ENCODE measurements around the gene CAND1. TPM values are rescaled to one million over a fixed set of nuclear protein-coding genes. Genes with fewer than 3 reads are reported as not detected.

The CAND1 gene
- total and polyA plus RNA-seq, 2 donors (not counting 1 experiment from before 2014, with no cell fraction given): 14.8 to 108 TPM

- H3K9me3 ChIP-seq (ENCODE audit: control extremely low read depth in 1 of 3, control insufficient read depth in 2 of 3, insufficient read depth in 1 of 3, low read length in 2 of 3): peaks cover 0 to 4% (median 3%) of the 10 kb centered on the region in 3 donors
- no peak overlapping the region for H3K4me2 ChIP-seq (replicated peaks; ENCODE audit: low read depth, low read length, poor library complexity, severe bottlenecking)
- POLR2A ChIA-PET: no interaction called here
- no peak for TF ChIP-seq EZH2 (IDR thresholded peaks at IDR 0.05; ENCODE audit: borderline replicate concordance, insufficient read depth, low read depth, low read length, poor library complexity, severe bottlenecking)
- H3K79me2 ChIP-seq (ENCODE audit: control insufficient read depth, insufficient read depth, low read length): no peaks in the 10 kb centered on the region
- H4K20me1 ChIP-seq (ENCODE audit: control insufficient read depth, insufficient read depth, low read length, poor library complexity, severe bottlenecking): no peaks in the 10 kb centered on the region
- ATAC-seq (ENCODE audit: low read depth) (no peak), DNase-seq (no peak)
- no peaks in the 10 kb centered on the region for H3K27me3 Mint-ChIP-seq
- no peak overlapping the region for H3K27ac ChIP-seq (ENCODE audit: low read length in 2 of 2)
- no peak overlapping the region for H3K4me3 ChIP-seq (ENCODE audit: control extremely low read depth in 1 of 5, extremely low read depth in 1 of 5, insufficient read depth in 1 of 5, low read depth in 2 of 5, low read length in 4 of 5)
- H3K9ac ChIP-seq (ENCODE audit: low read length): no peak overlapping the region
- H3K36me3 ChIP-seq (replicated peaks in 1 of 2; ENCODE audit: control extremely low read depth in 1 of 2, control insufficient read depth in 1 of 2, extremely low read depth in 1 of 2, insufficient read depth in 2 of 2, low read length in 1 of 2): no peaks in the 10 kb centered on the region
- H3K4me3 Mint-ChIP-seq: no peak overlapping the region
- peaks cover 2% of the 10 kb centered on the region for H3K9me3 Mint-ChIP-seq (ENCODE audit: insufficient read depth)
- CTCF ChIA-PET: interaction anchor here (1.4 to 1.5 kb wide), 2 partner anchors 8 to 579 kb away, joined by 4 read pairs; no protein-coding TSS in a partner anchor
- no peak overlapping the region for H3K27ac Mint-ChIP-seq
- no peaks in the 10 kb centered on the region for H3K4me1 ChIP-seq (ENCODE audit: control insufficient read depth in 2 of 2, insufficient read depth in 2 of 2, low read length in 2 of 2)
- H3K4me1 Mint-ChIP-seq: no peaks in the 10 kb centered on the region
- intact Hi-C loops (cut with micrococcal nuclease): no loop called here
- H2AFZ ChIP-seq (ENCODE audit: insufficient read depth, low read depth, low read length, poor library complexity, severe bottlenecking): no peak overlapping the region
- no peaks in the 10 kb centered on the region for H3K27me3 ChIP-seq (replicated peaks in 1 of 4; ENCODE audit: control extremely low read depth in 1 of 4, control insufficient read depth in 3 of 4, insufficient read depth in 4 of 4, low read length in 3 of 4)
These were observed 95.1 kb downstream of the CAND1 start for GRCh38 chr12:67364228-67364627.

- Histone ChIP-seq H3K79me2 (ENCODE audit: control insufficient read depth, insufficient read depth, low read length) (no peaks in the 10 kb centered on the region), H3K4me3 (ENCODE audit: control extremely low read depth in 1 of 5, extremely low read depth in 1 of 5, insufficient read depth in 1 of 5, low read depth in 2 of 5, low read length in 4 of 5) (no peak overlapping the region), H2AFZ (ENCODE audit: insufficient read depth, low read depth, low read length, poor library complexity, severe bottlenecking) (no peak overlapping the region), H4K20me1 (ENCODE audit: control insufficient read depth, insufficient read depth, low read length, poor library complexity, severe bottlenecking) (no peaks in the 10 kb centered on the region), H3K4me2 (replicated peaks; ENCODE audit: low read depth, low read length, poor library complexity, severe bottlenecking) (no peak overlapping the region), H3K27ac (ENCODE audit: low read length in 2 of 2) (no peak overlapping the region), H3K9me3 (ENCODE audit: control extremely low read depth in 1 of 3, control insufficient read depth in 2 of 3, insufficient read depth in 1 of 3, low read length in 2 of 3) (peaks cover 0 to 4% (median 3%) of the 10 kb centered on the region in 3 donors), H3K4me1 (ENCODE audit: control insufficient read depth in 2 of 2, insufficient read depth in 2 of 2, low read length in 2 of 2) (no peaks in the 10 kb centered on the region), H3K36me3 (replicated peaks in 1 of 2; ENCODE audit: control extremely low read depth in 1 of 2, control insufficient read depth in 1 of 2, extremely low read depth in 1 of 2, insufficient read depth in 2 of 2, low read length in 1 of 2) (no peaks in the 10 kb centered on the region), H3K9ac (ENCODE audit: low read length) (no peak overlapping the region), H3K27me3 (replicated peaks in 1 of 4; ENCODE audit: control extremely low read depth in 1 of 4, control insufficient read depth in 3 of 4, insufficient read depth in 4 of 4, low read length in 3 of 4) (no peaks in the 10 kb centered on the region)
- no peaks in the 10 kb centered on the region for H3K27me3 Mint-ChIP-seq
- intact Hi-C loops (cut with micrococcal nuclease): no loop called here
- no peak for DNase-seq
- no peak overlapping the region for H3K27ac Mint-ChIP-seq
- POLR2A ChIA-PET: no interaction called here
- CTCF ChIA-PET: interaction anchor here (1.4 to 1.5 kb wide), 2 partner anchors 9 to 578 kb away, joined by 4 read pairs; no protein-coding TSS in a partner anchor
- no peak for ATAC-seq (ENCODE audit: low read depth)
- H3K9me3 Mint-ChIP-seq (ENCODE audit: insufficient read depth): peaks cover 2% of the 10 kb centered on the region
- no peaks in the 10 kb centered on the region for H3K4me1 Mint-ChIP-seq
- no peak for TF ChIP-seq EZH2 (IDR thresholded peaks at IDR 0.05; ENCODE audit: borderline replicate concordance, insufficient read depth, low read depth, low read length, poor library complexity, severe bottlenecking)
- TF ChIP-seq, protein P1, sequence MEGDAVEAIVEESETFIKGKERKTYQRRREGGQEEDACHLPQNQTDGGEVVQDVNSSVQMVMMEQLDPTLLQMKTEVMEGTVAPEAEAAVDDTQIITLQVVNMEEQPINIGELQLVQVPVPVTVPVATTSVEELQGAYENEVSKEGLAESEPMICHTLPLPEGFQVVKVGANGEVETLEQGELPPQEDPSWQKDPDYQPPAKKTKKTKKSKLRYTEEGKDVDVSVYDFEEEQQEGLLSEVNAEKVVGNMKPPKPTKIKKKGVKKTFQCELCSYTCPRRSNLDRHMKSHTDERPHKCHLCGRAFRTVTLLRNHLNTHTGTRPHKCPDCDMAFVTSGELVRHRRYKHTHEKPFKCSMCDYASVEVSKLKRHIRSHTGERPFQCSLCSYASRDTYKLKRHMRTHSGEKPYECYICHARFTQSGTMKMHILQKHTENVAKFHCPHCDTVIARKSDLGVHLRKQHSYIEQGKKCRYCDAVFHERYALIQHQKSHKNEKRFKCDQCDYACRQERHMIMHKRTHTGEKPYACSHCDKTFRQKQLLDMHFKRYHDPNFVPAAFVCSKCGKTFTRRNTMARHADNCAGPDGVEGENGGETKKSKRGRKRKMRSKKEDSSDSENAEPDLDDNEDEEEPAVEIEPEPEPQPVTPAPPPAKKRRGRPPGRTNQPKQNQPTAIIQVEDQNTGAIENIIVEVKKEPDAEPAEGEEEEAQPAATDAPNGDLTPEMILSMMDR (IDR thresholded peaks at IDR 0.05): no peak
- H3K4me3 Mint-ChIP-seq: no peak overlapping the region
These were observed 96.0 kb downstream of the CAND1 start for GRCh38 chr12:67365131-67365530.
